Neural crest cell (in vitro differentiated cells): ENCODE data around the gene WRAP73. TPM values are rescaled to one million over a fixed set of nuclear protein-coding genes. Genes with fewer than 3 reads are reported as not detected.

ENCODE experiments used
- DNase-seq: peaks from one replicate; pipeline ENCODE4 v3.0.0; 2021; ENCODE audit warnings: low read depth, mixed read lengths, low spot score
- H3K27ac Mint-ChIP-seq: one replicate; pipeline ENCODE4 v1.8.0; 2021; ENCODE audit warnings: mild to moderate bottlenecking, mixed read lengths; ENCODE audit not compliant: unreplicated experiment
- H3K27me3 Mint-ChIP-seq: 2 replicates; pipeline ENCODE4 v1.8.0; 2021; ENCODE audit warnings: low read depth, mild to moderate bottlenecking, mixed read lengths
- H3K36me3 Mint-ChIP-seq: 2 replicates; pipeline ENCODE4 v1.8.0; 2021; ENCODE audit warnings: low read depth, mild to moderate bottlenecking, mixed read lengths
- H3K4me1 Mint-ChIP-seq: 2 replicates; pipeline ENCODE4 v1.8.0; 2021; ENCODE audit warnings: mixed read lengths
- H3K4me3 Mint-ChIP-seq: one replicate; pipeline ENCODE4 v1.8.0; 2021; ENCODE audit warnings: mild to moderate bottlenecking, mixed read lengths
- H3K9me3 Mint-ChIP-seq: 2 replicates; pipeline ENCODE4 v1.8.0; 2021; ENCODE audit warnings: mixed read lengths
- CTCF ChIP-seq: fragments of 200-600 bp; sonication (generic); conservative IDR thresholded peaks from 2 replicates; pipeline ENCODE4 v1.5.0; 2021; ENCODE audit warnings: antibody characterized with exemption, mild to moderate bottlenecking
- total RNA-seq: library from RNA; stranded (reverse); gene quantifications from 2 replicates; pipeline ENCODE4 v1.2.1, GENCODE V29; 2021

The WRAP73 gene
- total RNA-seq, 1 donor from 2014 or later: 28.9 TPM

- no peak overlapping the region for H3K27ac Mint-ChIP-seq
- no peak for DNase-seq
- no peak for TF ChIP-seq CTCF
- H3K4me3 Mint-ChIP-seq: no peak overlapping the region
- peaks cover 9% of the 10 kb centered on the region for H3K27me3 Mint-ChIP-seq
- H3K36me3 Mint-ChIP-seq: no peaks in the 10 kb centered on the region
- H3K9me3 Mint-ChIP-seq: no peaks in the 10 kb centered on the region
- H3K4me1 Mint-ChIP-seq: no peaks in the 10 kb centered on the region
Observed at GRCh38 chr1:3676581-3677470, 26.9 kb upstream of the WRAP73 start.

GRCh38 chr1:3675436-3675835 lies 25.5 kb upstream of the WRAP73 start:
- TF ChIP-seq CTCF: no peak
- no peaks in the 10 kb centered on the region for H3K36me3 Mint-ChIP-seq
- H3K4me1 Mint-ChIP-seq: no peaks in the 10 kb centered on the region
- peaks cover 17% of the 10 kb centered on the region for H3K27me3 Mint-ChIP-seq
- H3K27ac Mint-ChIP-seq: no peak overlapping the region
- no peaks in the 10 kb centered on the region for H3K9me3 Mint-ChIP-seq
- DNase-seq: no peak
- H3K4me3 Mint-ChIP-seq: no peak overlapping the region

DNA sequence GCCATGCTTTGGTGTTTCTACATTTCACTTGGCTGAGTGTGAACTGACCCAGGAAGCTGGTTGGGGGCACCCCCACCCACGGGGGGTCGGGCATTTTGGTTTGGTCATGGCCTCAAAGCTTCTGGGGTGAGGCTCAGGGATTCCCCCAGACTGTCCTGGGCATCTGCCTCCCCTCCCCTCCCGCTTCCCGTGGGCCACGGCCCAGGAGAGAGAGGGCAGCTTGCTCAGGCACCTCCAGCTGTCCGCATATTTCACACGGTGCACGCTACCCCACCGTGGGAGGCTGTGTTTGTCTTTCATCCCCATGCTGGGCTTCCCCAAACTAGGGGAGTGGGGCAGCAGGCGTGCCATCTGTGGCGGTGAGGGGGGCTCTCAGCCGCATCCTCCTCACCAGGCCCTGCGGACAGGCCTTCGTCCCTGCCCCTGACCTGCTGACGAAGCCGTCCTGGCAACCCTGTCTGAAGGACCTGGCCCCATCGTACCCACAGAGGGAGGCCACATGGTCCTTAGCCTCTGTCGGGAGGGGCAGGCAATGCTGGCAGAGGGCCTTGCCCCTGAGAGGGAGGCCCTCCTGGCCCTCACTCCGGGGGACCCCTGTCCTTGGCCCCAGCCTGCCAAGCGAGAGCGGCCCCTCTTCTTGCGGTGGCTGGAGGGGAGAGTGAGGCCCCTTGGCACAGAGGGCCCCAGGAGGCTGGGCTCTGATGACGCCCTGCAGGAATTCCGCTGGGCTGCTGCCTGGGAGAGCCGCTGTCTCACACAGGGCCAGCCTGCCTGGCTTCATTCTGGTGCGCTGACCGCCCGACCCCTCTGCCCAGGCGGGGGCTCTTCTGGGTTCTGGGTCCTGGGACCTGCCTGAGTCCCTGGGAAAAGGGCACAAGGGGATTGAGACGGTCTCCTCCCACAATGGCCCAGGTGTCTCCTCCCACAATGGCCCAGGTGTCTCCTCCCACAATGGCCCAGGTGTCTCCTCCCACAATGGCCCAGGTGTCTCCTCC lies 24.5 kb upstream of the WRAP73 start:
- H3K27me3 Mint-ChIP-seq: peaks cover 25% of the 10 kb centered on the region
- TF ChIP-seq CTCF: no peak
- no peak overlapping the region for H3K27ac Mint-ChIP-seq
- DNase-seq: no peak
- H3K9me3 Mint-ChIP-seq: no peaks in the 10 kb centered on the region
- H3K36me3 Mint-ChIP-seq: no peaks in the 10 kb centered on the region
- no peaks in the 10 kb centered on the region for H3K4me1 Mint-ChIP-seq
- H3K4me3 Mint-ChIP-seq: no peak overlapping the region

GRCh38 chr1:3673381-3674099 lies 23.6 kb upstream of the WRAP73 start:
- Mint-ChIP-seq H3K27ac (no peak overlapping the region), H3K27me3 (peaks cover 26% of the 10 kb centered on the region), H3K4me3 (no peak overlapping the region), H3K4me1 (peaks cover 1% of the 10 kb centered on the region), H3K9me3 (no peaks in the 10 kb centered on the region), H3K36me3 (no peaks in the 10 kb centered on the region)
- no peak for TF ChIP-seq CTCF
- DNase-seq: no peak

DNA sequence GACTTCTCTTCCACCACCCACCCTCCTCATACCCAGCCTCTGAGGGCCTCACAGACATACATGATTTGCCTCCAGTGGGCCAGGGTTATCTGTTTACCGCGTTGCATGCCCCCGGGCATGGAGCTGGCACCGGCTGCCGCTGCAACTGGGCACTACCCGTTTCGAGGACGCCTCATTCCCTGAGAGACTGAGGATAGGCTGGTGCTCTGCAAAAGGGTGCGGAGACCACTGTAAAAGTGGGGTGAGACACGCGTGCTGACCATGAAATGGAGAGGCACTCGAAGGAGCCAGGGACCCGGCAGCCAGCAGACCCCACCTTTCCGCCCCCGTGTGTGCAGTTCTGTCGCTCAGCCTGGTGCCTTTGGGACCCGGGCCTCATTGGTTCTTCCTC lies 23.1 kb upstream of the WRAP73 start:
- Mint-ChIP-seq H3K9me3 (no peaks in the 10 kb centered on the region), H3K27me3 (peaks cover 28% of the 10 kb centered on the region), H3K4me3 (no peak overlapping the region), H3K4me1 (peaks cover 6% of the 10 kb centered on the region), H3K36me3 (no peaks in the 10 kb centered on the region), H3K27ac (no peak overlapping the region)
- TF ChIP-seq CTCF: no peak
- no peak for DNase-seq
